AG10803 (cell line): Measurements from ENCODE around the gene RAB6C.
"Not testable (repeated sequence)": the region's sequence is repeated elsewhere in the genome, so short reads cannot be mapped to it uniquely, and the experiment has no call there.

Source experiments
- DNase-seq: peaks from one replicate; pipeline ENCODE4 v3.0.0; 2010; ENCODE audit warnings: low read depth
- H3K4me3 ChIP-seq: 2 replicates; pipeline ENCODE4 v1.5.1; 2011; ENCODE audit warnings: mild to moderate bottlenecking, low read length, control low read depth
- CTCF ChIP-seq: conservative IDR thresholded peaks from 2 replicates; pipeline ENCODE4 v1.5.1; 2011; ENCODE audit warnings: mild to moderate bottlenecking, low read length, control low read depth, inconsistent platforms

RAB6C gene

GRCh38 chr2:130019402-130019801, 39.9 kb downstream of the RAB6C start:
- no peak overlapping the region for H3K4me3 ChIP-seq
- no peak for TF ChIP-seq CTCF
- DNase-seq: no peak

- not testable (repeated sequence) for DNase-seq, H3K4me3 ChIP-seq
Measured at GRCh38 chr2:130020069-130020468, 40.6 kb downstream of the RAB6C start.

DNA sequence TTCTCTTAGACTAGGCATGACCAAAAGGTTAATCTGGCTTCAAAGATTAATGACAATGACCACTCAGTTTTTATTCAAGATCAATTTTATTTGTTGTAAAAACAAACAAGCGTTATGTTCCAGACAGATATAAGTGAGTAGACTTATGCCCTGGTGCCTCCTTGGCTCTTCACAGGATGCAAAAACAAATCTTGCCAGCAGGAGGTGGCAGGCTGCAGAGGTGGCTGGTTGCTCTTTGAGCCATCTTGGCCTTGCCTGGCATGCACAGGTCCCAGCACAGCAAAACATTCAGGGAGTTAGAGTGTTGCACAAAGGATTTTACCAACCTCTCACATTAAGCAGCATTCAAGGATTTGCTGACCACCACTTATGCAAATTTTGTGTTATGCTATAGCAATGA, 46.5 kb downstream of the RAB6C start:
- H3K4me3 ChIP-seq, DNase-seq: not testable (repeated sequence)
